GM12801 (cell line): ENCODE measurements around the gene SHMT2.

Experiments used
- CTCF ChIP-seq: IDR thresholded peaks from one replicate; pipeline ENCODE4 v1.5.1; 2011; ENCODE audit warnings: control low read depth; ENCODE audit not compliant: insufficient read length; ENCODE audit errors: extremely low read depth

The SHMT2 gene

DNA sequence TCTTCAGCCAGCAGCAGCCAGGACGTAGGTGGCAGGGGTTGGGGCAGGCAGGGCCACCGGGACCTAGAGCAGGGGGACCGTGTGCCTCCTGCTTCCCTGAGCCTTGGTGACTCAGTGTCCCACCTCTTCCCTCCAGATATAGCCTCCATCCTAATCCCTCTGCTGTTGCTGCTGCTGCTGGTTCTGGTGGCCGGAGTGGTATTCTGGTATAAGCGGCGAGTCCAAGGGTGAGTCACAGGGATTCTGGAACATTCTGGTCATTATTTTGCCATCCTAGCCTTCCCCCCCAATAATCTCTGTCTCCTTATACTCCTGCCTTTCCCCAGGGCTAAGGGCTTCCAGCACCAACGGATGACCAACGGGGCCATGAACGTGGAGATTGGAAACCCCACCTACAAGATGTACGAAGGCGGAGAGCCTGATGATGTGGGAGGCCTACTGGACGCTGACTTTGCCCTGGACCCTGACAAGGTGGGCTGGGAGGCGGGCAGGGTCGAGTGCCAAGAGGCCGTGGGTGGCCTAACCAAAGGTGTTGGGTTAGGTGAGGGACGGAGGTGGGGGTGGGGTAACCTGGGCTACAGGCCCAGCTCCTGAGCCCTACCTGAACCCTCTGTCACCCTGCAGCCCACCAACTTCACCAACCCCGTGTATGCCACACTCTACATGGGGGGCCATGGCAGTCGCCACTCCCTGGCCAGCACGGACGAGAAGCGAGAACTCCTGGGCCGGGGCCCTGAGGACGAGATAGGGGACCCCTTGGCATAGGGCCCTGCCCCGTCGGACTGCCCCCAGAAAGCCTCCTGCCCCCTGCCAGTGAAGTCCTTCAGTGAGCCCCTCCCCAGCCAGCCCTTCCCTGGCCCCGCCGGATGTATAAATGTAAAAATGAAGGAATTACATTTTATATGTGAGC, 17.5 kb upstream of the SHMT2 start:
- TF ChIP-seq CTCF = no peak

- no peak for TF ChIP-seq CTCF
Observed at GRCh38 chr12:57212701-57213057, 16.8 kb upstream of the SHMT2 start.

DNA sequence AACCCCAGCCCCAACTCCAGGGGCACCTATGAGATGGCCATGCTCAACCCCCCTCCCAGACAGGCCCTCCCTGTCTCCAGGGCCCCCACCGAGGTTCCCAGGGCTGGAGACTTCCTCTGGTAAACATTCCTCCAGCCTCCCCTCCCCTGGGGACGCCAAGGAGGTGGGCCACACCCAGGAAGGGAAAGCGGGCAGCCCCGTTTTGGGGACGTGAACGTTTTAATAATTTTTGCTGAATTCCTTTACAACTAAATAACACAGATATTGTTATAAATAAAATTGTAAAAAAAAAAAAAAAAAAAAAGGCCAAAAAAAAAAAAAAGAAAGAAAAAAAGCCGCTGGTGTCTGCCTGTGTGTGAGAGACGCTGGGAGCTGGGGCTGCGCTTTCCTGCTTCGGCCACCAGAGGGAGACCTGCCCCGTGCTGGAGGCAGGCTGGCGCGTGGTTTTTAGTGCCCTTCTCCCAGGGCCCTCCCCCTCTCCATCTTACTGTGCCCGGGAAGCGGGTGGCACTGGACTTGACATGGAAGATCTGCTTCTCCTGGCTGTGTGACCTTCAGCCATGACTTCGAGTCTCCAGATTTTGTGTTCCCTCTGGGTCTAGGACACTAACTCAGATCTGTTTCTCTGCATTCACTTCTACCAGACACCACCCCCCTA, 16.3 kb upstream of the SHMT2 start:
- peak; percentile 63 for TF ChIP-seq CTCF

DNA sequence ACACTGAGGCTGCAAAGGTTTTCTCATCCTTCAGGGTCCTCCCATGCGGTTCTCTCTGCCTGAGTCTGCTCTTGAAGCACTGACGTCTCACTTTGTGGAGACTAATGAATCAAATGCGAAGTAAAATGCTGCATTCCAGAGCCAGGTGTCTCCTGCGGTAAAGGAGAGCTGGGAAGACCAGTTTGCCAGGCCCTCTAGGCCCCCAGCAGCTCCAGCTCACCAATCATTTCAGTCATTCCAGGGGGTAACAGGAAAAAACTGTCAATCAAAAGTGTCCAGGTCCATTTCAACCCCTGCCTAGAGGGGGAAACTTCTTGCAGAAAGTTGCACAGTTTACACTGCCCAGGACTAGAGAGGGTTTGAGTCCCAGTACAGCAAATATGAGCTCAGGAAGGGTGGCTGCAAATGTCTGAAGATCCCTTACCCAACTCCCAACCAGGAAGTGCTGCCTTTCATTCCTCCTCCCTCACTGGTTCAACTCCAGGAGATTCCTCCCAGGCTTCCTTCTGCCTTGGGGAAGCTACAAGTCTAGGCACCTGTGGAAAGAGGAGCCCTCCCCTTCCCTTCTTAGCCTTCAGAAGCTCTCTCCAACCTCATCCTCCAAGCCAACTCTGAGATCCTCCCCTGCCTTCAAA, 15.6 kb upstream of the SHMT2 start:
- no peak for TF ChIP-seq CTCF

DNA sequence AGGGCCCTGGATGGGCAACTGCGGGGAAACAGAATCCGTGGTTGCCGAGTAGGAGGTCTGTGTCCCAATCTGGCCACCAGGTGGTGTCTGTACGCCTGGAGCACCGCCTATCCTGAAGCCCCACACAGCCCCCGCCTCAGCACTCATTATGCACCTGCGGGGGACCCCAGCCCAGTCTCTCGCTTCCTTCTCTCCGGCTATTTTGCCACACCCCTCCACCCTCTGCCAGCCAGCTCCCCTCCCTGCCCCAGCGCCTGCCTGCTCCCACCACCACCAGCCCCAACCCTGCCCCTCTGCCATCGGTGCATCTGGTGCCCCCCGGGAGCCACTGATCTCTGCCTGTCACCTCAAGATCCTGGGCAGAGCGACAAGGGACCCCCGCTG, 15.1 kb upstream of the SHMT2 start:
- no peak for TF ChIP-seq CTCF

GRCh38 chr12:57215065-57215464, 14.4 kb upstream of the SHMT2 start:
- no peak for TF ChIP-seq CTCF

- TF ChIP-seq CTCF = no peak
Observed at GRCh38 chr12:57215668-57216013, 13.9 kb upstream of the SHMT2 start.
